ENCODE measurements around the gene TMEM239.
"Not testable (repeated sequence)": the region's sequence is repeated elsewhere in the genome, so short reads cannot be mapped to it uniquely, and the experiment has no call there.

Gene TMEM239

DNA sequence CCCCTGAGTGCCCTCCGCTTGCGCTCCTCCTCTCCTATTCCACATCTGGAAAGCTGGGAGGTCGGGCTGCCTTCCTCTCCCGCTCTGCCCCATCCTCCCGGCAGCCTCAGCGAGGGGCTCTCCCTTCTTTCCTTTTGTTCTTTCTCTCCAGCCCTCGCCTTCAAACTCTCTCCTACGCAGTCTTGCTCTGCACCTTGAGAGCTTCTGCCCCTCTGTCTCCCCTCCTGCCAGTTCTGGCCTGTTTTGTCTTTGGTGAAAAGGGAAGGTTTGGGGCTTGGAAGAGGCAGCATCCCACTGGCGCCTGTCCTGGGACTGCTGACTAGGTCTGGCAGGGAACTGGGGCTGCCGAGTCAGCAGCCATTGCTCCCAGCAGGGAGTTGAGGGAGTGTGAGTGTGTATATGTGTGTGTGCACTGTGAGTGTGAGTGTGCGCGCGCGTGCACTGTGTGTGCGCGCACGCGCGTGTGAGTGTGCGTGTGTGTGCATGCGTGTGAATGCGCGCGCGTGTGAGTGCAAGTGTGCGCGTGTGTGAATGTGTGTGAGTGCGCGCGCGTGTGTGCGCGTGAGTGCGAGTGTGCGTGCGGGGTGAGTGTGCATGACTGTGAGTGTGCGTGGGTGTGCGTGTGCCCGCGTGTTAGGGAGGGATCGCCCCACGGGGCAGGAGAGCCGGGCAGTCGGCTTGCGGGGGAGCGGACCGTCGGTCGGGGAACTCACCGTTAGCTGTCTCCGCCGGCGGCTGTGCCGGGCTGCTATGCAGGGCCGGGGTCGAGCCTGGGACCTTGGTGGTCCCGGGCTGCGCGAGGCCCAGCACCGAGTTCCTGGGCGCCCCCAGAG lies 16.3 kb upstream of the TMEM239 start:
- DNase-seq (ENCODE audit: low spot score) = no peak

DNA sequence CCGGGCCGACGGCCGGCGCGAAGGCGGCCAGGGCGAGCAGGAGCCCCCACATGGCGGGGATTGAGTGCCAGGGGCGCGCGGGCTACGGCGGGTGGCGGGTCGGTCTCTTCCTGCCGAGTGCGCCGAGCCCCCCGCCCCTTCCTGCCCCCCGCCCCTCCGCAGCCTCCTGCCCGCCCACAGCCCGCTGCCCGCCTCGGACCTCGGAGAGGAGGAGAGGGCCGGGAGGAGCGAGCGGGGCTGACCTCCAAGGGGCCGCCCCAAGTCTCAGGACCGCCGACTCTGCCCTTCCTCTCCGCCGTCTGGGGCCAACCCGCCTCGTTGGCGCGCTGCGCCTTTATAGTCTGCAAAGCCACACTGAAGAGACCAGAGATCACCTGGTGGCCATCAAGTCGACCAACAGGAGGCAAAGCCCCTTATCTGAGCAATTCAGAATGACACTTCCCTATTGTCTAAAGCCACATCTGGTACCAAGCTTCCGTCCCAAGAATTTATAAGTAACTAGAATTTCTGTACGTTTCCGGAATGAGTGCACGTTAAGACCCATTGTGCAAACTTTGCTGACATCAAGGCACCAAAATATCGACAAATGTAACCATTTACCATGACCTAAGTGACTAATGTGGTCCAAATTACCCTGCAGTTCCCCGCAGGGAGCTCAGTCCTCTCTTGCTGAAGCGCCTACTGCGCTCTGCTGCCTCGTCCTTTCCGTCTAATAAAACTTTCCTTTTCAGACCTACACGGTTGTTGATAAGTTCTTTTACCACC lies 15.5 kb upstream of the TMEM239 start, which contains the start of gene CPXM1:
Gene CPXM1, minus strand, starts transcription at position 107 of the 765 bp plus-strand sequence. Its CDS starts 55 bp downstream, at position 52.
- DNase-seq (ENCODE audit: low spot score) = no peak

DNA sequence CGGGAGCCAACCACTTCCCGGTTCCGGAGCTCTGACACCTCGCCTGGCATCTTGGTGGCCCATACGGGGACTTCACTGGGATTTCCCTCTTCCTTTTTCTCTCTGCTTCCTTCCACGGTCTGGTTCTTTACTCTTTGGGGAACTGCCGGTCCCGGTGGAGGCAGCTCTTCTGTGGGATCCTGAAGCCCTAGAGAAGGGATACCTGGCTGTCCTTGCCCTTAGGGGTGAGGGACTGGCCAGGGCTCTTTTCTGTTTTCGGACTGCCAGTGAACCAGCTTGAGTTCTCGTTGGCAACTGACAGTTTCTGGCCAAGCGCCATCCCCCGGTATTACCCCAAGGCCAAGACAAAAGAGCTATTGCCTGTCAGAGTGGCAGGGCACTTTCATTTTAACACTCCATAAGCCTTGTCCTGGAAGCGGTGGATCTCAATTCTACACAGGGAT lies 14.9 kb upstream of the TMEM239 start:
- DNase-seq (ENCODE audit: low spot score) = no peak

DNA sequence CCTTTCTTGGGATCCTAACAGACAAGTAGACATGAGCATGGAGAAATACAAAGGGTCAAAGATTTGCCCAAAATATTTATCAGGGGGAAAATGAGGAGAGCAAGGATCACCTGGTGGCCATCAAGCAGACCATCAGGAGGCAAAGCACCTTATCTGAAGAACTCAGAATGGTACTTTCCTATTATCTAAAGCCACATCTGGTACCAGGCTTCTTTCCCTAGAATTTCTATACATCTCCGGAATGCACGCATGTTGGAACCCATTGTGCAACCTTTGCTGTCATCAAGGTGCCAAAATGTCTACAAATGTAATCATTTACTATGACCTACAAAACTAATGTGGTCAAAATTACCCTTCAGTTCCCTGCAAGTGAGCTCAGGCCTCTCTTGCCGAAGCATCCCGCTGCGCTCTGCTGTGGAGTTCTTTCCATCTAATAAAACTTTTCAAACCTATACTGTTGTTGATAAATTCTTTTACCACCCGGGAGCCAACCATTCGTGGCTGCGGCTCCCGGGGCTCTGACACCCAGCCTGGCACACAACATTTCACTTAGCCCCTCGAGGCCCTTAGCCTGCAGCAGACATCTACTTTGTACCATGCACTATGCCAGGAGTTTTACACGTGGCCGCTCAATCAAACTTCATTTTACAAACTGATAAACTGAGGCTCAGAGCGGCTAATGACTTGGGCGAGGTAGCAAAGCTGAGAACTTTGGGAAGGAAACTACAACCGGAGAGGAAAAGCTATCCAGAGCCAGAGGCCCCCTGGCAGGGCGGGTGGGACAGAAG lies 11.9 kb upstream of the TMEM239 start:
- no peak for DNase-seq (ENCODE audit: low spot score)

DNA sequence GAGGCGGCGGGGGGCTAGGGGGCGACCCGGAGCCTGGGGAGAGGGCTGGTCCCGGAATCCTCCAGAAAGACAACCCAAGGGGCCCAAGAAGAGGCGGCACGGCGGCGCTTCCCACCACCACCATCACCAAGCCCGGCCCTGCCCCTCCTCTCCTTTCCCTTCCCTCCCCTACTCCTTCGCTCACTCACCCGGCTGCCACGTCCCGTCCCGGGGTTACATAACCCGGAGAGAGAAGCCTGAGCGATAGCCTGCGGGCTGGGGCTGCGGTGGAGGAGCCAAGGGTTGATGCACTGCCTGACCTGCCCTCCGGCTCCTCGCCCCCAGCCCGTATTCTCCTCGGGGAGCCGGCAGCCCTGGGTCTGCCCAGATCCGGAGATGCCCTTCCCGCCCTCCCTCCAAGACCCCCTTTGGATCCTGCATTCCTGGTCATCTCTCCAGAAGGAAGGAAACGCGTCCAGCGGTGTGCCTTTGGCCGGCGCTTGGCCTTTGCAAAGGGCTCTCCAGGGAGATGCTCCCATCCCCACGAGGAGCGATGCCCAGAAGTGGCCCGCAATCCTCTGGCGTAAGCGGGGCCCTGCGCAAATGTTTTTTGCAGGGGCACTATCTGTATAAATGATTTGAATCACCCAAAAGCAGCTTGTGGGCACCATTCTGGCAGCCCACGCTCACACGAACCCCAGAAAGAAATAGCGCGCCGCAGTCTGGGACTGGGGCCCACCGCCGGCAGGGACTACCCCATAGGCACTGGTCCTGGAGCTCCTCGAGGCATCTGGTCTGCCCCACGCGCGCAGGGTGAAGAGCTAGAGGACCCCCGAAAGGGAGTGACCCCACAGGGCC lies 11.1 kb upstream of the TMEM239 start:
- no peak for DNase-seq (ENCODE audit: low spot score)

DNA sequence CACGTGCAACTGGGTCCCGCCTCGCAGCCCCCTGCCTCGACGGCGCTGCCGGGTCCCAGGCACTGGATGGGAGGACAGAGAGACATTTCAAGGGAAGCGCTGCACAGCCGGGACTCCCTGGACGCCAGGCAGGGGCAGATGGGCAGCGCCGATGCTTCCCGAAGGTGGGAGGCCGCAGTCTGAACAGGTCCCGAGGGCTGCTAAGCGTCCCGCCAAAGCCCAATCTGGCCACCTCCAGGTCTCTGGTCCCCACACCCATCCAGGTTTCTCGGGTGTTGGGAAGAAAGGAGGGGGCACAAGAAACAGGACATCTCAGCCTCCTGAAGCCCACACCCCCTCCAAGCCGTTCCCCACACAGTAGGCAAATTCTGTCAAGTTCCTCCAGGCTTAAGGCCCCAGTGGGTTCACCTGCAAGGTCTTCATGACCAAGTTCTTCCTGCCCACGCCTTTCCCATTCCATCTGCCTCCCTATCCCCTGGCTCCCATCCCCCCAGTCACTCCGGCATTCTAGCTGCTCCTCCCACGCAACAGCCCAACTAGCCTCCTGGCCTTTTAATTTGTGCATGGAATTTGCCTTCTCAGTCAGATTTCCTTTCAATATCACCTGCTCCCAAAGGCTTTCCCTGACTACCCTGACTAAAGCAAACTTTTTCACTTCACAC lies 10.3 kb upstream of the TMEM239 start:
- DNase-seq (ENCODE audit: low spot score) = no peak

DNA sequence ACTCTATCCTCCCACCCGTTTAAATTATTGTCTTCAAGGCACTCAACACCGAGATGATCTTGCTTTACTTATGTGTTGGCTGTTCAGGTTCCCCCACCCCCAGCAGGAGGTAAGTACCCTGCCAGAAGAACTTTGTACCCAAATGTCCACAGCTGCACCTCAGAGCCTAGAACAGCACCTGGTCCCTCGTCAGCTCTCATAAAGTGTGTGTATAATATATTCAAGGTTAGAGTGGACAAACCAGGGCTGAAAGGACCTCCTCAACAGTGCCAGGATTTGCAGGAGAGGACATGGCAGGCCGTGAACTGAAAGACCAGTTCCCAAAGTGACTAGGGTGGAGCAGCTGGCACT lies 9.8 kb upstream of the TMEM239 start:
- DNase-seq (ENCODE audit: low spot score) = no peak

DNA sequence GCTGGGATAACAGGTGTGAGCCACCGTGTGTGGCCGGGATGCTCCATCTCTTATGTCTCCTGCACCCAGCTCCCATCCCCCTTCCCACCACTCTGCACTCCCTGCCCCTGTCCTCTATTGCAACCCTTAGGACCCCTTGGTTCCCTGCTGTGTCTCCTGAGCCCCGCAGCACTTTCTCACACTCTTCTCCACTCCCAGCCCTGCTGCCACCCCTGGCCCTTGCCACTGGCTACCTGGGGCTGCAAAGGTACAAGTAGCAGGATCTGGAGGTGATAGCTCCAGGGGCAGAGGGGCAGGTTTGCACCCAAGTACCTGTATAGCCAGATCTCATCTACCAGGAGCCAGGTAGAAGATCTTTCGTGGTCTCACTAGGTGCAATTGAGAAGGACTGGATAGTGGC lies 9.1 kb upstream of the TMEM239 start:
- no peak for DNase-seq (ENCODE audit: low spot score)

DNA sequence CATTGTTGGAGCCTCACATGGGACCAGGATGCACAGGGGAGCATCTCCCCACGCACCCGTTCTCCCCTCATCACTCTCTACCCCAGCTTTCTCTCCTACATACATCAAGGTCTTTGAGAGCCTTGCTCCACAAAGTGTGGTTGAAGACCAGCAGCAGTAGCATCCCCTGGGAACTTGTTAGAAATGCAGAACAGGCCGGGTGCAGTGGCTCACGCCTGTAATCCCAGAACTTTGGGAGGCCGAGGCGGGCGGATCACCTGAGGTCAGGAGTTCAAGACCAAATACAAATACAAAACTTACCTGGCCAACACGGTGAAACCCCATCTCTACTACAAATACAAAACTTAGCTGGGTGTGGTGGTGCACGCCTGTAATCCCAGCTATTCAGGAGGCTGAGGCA lies 8.2 kb upstream of the TMEM239 start:
- DNase-seq (ENCODE audit: low spot score) = not testable (repeated sequence)

DNA sequence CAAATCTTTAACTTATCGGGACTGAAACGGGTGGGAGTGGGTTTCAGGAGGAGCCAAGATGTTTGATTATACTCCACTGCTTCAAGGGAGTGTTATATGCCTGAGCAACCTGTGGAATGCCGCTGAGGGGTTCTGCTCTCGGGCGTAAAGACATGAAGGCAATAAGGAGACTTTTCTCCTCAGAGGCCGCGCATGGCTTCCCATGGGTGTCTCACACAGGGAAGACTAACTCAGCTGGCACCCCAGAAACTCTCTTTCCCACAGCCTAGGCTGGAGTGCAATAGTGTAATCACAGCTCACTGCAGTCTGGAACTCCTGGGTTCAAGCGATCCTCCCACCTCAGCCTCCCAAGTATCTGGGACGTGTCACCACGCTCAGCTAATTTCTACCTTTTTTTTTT lies 6.5 kb upstream of the TMEM239 start:
- no peak for DNase-seq (ENCODE audit: low spot score)

DNA sequence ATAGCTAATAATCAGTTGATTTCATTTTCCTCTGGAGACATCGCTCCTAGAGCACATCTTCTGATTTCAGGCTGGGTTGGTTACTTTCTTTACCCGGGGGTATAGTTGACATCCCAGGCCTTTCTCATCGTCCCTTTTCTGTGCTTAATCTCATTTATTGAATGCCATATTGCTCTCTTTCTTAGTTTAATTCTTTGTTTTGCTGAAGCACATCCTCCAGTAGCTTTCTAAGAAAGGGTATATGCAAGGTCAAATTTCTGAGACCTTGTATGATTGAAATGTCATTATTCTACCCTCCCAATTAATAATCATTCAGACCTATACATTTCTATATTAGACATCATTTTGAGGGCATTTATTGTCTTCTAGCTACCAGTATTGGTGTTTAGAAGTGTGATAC lies 4.0 kb upstream of the TMEM239 start:
- DNase-seq (ENCODE audit: low spot score) = no peak

DNA sequence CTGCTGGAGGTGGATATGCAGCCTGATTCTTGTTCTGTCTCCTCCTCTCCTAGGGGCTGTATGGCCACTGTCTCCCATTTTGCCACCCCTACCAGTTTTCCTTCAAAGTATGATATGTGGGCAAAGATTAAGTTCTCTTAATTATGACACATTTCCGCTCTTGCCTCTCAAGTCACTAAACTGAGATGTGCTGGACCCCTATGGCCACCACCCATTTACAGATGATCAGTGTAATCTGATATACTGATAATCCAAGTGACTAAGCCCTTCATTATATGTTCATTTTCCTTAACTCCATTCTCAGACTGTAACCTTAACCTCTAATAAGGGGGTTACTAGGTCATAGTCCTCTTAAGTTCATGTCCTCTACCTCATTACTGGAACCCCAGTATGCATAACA lies 2.1 kb upstream of the TMEM239 start:
- DNase-seq (ENCODE audit: low spot score) = no peak

DNA sequence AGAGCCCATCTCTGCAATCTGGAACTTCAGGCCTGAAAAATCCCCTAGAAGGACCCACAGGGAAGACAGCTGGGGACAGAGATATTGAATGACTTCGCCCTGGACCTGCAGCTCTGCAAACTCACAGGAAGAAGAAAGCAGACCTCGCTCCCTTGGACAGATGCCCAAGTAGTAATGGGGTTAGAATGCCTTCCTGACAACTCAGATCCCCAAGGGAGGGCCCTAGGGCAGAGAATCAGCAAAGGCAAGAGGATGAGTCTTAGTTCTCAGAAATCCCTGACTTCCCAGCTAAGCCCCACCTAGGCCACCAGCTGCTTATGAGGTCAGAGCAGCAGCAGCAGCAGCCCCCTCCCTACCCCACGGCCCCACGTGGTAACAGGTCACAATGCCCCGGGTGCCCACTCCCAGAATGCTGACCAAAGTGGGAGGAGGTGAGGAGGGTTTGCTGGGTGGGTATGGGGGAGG lies 1.5 kb upstream of the TMEM239 start, which contains the start of gene C20orf141:
Gene C20orf141, plus strand, starts transcription at position 401 of the 465 bp plus-strand sequence. CDS start 198 bp downstream, outside the sequence.
- DNase-seq (ENCODE audit: low spot score) = no peak

DNA sequence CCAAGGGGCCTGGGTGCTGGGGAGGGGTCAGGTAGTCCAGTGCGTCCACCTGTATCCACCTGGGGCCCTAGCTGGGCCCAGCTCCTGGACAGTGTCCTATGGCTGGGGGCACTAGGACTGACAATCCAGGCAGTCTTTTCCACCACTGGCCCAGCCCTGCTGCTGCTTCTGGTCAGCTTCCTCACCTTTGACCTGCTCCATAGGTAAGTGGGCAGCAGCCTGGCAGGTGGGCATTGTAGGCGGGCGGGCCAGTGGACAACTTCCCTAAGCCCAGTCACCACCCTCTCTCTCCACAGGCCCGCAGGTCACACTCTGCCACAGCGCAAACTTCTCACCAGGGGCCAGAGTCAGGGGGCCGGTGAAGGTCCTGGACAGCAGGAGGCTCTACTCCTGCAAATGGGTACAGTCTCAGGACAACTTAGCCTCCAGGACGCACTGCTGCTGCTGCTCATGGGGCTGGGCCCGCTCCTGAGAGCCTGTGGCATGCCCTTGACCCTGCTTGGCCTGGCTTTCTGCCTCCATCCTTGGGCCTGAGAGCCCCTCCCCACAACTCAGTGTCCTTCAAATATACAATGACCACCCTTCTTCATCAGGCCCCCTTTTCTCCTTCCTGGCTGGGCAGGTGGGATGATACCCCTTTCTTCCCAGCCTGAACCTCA lies 793 bp upstream of the TMEM239 start:
- DNase-seq (ENCODE audit: low spot score) = no peak

DNA sequence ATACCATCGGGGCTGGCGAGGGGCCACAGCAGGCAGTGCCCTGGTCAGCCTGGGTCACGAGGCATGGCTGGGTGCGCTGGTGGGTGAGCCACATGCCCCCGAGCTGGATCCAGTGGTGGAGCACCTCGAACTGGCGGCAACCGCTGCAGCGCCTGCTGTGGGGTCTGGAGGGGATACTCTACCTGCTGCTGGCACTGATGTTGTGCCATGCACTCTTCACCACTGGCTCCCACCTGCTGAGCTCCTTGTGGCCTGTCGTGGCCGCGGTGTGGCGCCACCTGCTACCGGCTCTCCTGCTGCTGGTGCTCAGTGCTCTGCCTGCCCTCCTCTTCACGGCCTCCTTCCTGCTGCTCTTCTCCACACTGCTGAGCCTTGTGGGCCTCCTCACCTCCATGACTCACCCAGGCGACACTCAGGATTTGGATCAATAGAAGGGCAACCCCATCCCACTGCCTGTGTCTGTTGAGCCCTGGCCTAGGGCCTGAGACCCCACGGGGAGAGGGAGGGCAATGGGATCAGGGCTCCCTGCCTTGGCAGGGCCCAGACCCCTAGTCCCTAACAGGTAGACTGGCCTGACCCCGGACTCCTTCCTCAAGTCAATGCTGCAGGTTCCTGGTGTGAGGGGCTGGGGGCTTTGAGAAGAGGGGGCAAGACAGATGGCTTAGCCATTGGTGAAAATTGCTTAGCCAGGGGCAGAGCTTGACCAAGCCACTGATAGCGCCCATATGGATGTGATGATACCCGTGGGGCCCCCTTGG lies 598 bp downstream of the TMEM239 start:
- DNase-seq (ENCODE audit: low spot score) = no peak

DNA sequence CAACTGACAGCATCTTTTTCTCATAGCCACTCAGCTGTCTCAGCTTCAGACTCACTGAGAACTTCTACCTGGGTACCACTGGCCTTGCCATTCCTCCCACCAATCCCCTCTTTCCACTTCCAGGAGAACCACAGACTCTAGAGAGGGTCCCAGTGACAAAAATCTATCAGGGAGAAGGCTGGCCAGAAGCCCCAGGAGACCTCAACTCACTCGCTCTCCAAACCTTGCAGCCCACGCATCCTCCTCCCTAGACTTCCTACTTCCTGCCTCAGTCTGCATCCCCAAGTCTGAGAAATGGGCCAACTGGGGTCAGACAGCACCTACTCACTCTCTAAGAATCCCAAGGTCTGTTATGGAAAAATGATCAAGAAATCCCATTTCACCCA lies 1.2 kb downstream of the TMEM239 start:
- no peak for DNase-seq (ENCODE audit: low spot score)

DNA sequence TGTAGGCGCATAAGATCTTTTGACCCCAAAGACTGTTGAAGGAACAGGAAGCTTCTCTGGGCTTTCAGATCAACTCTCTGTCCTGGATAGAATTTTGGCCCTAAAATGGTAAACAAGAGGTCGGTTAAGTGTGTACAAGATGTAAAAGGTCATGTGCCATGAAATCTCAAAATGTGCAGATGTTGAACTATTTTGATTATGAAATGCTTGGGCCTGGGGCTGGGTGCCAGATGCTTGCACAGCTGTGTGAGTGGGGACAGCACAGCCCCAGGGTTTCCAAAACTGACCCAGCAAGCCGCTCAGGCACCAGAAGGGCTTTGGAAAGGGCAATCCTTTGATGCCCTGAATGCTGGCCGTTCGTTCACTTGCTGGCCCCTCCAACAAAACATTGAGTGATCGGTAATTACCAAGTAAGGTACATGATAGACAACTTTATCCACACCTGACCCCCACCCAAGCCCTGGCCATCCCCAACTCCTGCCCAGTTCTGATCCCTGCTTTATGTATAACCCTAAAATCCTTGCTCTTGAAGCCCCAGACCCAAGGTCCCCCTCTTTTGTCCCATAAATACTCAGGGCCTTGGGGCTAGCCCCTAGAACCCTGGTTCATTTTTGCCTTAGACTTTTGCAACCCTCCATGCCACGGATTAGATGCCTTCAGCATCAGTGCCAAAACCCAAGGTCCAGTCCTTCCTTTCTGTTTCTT lies 1.9 kb downstream of the TMEM239 start:
- DNase-seq (ENCODE audit: low spot score) = no peak

DNA sequence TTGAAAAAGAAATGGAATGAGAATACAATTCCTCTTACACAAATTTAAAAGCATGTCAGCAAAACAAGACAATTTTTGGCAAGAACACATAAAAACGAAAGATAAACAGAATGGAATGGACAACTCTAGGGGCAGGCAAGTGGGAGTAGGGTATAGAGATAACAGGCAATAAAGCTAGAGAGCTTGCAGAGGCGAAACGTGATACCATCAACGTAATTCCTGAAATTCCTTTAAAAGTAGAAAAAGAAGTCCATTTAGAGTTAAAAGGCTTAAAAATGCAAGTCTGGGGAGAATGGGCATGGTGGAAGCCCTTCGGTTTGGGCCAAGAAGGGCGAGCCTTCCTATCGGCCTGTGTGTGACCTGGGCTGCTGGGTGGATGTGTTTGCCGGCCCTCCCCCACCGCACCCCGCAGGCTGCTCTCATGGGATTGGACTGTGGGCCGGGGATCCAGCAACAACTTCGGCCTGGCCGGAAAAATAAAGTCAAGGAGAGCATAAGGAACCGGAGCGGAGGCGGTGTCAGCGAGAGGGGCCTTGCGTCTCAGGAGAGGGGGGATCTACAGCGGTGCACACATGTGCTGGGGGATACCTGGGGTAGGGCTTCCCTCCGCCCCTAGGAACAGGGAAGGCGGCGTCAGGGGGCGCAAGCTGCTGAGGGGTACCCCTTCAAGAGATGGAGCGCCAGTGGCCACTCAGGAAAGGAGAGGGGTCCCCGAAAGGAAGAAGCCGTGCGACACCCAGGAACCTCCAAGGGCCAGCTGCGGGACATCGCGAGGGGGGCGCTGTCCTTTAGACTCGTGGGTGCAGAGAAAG lies 4.1 kb downstream of the TMEM239 start:
- DNase-seq (ENCODE audit: low spot score) = no peak
